Activated CD4-positive, CD25-positive, alpha-beta regulatory T cell treated with anti-CD3 and anti-CD28 coated beads, Interleukin-2, amount 50 U/mL, for 16 hours (primary cell): ENCODE data around the gene UBE2H.
"Not testable (repeated sequence)": the region's sequence is repeated elsewhere in the genome, so short reads cannot be mapped to it uniquely, and the experiment has no call there.

Source experiments
- DNase-seq: peaks from one replicate; pipeline ENCODE4 v3.0.0-alpha.2; 2020; ENCODE audit warnings: low read depth, low spot score

The UBE2H gene

DNA sequence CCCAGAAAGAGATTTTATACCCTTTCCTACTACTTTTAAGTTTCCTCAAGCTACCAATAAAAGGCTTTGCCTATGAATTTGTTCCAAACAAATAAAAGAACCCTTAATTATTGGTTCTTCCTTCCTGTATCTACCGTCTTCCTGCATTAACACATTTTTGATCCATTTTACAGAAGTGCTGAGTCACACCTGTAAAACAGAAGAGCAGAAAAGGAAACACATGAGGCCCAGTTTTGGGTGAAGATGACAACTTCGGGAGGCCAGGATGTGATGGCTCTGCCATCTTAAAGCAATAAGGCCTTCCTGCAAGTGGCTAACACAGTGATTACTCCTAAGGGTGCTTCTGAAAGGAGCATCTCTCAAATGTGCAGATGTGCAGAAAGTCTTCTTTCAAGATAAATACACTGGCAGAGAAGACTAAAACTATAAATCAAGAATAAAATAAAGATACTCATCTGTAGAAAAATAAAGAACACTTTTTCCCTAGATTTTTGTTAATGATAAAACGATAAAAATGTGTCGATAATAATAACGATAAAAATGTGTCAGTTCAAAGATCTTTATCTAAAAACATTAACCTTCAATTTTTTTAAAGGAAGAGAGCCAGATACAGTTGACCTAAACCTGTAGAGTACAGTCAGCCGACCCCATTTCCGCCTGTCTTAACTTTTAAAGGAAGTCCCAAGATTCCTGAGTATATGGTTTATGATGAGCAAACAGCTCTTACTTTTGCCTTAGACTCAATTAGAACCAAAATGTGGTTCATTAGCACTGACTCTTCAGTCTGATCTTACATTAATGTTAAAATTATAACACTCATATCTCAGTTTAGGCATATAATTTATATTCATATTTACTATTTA, 108.6 kb downstream of the UBE2H start:
- no peak for DNase-seq

DNA sequence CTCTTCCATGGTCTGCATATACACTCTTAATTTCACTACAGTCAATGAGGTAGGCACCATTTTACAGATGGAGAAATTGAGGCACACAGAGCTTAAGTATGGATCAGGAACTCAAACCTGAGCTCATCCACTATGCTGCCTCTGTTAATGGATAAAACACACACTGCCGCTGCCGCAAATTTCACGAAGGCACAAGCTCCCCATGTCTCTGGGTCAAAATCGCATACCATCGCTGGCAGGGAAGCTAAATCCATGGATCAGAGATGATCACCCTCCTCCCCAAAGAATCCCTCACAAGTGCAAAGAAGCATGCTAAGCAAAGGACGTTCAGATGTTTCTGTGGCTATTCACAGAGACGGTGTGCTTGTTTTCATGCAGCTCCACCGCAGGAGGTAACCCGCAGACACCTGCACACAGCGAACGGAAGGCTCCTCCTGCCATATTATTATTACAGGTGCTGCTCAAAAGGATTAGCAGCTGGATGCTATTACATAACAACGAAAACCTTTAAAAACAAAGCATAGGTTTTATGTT, 109.3 kb downstream of the UBE2H start:
- no peak for DNase-seq

DNA sequence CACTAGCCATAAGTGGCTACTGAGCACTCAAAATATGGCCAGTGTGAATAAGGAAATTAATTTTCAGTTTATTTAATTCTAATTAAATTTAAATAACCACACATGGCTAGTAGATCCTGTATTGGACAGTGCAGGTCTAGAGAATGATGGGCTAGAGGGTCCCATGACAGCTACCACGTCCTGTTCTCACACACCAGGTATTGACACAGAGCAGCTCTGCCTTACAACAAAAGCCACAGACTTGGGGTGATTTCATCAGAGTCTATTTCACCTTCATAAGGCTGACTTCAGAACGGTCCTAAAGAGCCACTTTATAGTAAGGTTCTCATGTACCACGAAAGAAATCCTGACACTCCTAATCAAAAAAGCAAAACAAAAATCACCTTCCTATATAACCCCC, 111.3 kb downstream of the UBE2H start:
- no peak for DNase-seq

DNA sequence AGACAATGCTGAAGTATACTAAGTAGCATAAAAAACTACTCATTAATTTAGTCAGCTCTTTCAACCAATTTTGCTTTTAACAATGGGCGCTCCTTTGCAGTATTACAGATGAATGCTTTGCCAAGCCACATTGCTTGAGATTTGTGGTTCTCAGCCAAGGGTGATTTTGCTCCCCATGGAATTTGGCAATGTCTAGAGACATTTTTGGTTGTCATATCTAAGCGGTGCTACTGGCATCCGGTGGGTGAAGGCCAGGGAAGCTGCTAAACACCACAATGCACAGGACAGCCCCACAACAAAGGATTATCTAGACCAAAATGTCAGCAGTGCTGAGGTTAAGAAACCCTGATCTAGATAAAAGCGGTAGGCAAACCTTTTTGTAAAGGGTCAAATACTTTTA, 112.0 kb downstream of the UBE2H start:
- DNase-seq: no peak

DNA sequence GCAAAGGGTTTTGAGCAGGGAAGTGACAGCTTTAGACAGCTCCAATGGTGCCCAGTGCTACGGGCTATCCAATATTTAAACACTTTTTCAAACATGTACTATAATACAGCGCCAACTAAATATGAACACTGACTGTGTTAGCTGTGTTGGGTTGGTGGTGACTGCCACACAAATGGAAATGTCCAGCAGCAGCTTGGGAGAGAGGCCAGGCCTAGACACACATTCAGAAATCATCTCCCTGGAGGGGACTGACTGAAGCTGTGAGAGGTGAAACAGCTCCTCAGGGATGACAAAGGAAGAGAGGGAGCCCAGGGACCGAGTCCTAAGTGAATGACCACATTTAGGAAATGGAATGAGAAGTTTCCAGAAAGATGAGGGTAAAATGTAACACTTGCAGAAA, 115.8 kb downstream of the UBE2H start:
- no peak for DNase-seq

DNA sequence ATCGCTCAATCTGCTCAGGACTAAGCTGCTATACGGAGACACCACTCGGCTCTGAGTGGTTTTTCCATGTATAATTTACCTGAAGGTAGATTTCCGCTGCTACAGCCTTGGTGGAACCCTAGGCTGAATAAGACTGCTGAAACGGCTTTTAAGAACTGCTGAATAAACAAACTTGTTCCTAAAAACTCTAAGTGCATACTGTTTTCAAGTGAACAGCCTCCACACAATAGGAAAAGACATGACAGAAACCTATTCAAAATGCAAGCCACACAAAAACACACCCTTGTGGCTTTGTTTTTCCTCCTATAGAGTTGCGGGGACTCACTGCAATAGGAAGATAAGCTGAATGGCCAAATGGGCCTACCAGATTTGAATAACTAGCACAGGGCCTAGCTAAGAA, 117.2 kb downstream of the UBE2H start:
- DNase-seq: no peak

DNA sequence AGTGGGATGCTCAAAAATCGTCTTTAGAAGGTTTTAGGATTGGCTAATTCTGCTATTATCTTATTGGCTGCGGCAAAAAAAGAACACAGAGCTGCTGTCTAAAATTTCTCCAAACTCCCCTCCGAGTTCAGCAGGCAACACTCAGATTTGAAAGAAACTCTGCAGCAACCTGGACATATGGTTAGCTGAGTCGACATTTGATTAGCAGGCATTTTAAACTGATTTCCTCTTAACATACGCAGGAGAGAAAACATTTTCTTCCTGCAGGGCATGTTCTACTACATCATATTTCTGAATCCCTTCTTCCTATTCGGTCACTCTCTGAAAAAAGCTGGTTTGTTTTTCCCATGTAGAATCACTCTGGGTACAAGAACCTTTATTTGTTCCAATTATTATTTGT, 119.4 kb downstream of the UBE2H start:
- DNase-seq: not testable (repeated sequence)

DNA sequence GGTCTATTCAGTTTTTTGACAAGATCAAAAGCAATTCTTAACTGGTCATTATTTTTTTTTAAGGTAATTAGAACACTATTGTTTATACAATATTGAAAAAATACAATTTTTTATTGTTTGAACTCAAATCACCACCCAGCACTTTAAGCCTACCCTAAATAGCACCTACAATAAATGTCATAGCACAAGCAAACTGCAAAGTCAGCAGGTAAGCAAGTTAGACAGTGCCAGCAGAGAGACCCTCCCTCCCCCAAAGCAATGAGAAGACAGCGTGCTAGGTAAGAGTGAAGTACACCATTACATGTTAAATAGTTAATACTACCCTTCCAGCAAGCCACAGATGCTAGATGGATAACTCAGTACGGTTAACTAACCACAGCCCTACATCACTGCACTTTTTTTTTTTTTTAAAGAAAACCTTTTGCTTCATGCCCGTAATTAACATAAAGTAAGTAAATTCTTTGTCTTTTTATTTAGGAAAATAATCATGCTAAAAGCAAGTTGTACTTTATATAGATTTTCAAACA, 120.0 kb downstream of the UBE2H start:
- no peak for DNase-seq

DNA sequence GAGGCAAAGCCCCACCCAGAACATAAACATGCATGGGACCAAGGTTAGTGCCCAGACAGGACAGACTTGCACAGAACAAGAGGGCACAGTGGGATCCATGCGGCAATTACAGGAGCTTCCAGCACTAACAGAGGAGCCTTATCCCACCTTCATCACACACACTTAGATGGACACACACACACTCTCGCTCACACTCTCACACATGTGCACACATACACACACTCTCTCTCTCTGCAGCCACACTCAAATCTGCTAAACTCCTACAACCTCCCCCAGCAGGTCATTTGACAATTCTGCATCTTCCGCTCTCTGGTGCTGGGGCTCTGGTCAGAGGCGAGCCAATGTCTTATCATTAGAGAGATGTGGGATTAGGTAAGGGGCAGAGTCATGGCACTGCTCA, 120.5 kb downstream of the UBE2H start:
- DNase-seq: no peak

DNA sequence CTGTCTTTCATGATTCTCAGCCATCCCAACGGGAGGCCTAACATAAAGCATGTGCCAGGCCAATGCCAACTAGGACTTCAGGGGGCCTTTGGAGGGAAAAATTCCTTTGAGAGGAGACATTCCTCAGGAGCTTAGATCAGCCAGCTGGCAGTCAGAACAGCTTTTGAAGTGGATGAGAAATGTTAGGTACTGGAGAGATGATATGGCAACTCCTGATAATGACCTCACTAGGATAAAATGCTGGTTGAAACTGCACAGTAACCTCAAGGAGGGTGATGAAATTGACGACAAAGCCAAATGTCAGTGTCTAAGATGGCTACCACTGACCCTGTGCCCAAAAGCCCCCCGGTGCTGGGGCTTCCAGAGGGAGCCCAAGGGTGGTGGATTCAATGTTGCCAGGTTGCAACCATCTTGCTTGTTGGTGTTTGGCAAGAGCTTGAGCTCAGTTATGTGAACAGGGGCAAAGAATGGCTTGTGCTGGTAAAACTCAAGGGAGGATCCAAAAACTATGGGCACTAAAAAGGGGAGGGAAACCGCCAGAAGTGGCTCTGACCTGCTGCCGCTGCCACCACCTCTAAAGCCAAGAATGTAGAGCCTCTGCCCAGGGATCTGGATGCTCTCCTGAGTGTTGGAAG, 121.2 kb downstream of the UBE2H start:
- DNase-seq: no peak

DNA sequence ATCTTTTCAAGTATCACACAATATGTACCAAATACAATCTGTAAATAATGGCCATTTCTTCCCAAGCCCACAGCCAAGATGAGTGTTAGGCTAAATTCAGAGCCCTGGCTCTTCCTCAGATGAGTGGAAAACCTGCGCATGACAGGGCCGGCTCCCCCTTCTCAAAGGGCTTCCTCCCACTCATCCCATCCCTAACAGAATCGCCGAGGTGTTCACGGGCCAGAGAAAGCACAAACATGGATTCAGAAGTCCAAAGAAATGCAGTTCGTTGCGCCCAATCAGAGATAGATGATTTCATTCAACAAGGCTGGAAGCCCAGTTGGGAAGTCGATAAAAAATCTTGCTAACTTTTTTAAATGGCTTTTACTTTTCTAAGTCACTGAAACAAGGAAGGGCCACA, 121.8 kb downstream of the UBE2H start:
- no peak for DNase-seq

DNA sequence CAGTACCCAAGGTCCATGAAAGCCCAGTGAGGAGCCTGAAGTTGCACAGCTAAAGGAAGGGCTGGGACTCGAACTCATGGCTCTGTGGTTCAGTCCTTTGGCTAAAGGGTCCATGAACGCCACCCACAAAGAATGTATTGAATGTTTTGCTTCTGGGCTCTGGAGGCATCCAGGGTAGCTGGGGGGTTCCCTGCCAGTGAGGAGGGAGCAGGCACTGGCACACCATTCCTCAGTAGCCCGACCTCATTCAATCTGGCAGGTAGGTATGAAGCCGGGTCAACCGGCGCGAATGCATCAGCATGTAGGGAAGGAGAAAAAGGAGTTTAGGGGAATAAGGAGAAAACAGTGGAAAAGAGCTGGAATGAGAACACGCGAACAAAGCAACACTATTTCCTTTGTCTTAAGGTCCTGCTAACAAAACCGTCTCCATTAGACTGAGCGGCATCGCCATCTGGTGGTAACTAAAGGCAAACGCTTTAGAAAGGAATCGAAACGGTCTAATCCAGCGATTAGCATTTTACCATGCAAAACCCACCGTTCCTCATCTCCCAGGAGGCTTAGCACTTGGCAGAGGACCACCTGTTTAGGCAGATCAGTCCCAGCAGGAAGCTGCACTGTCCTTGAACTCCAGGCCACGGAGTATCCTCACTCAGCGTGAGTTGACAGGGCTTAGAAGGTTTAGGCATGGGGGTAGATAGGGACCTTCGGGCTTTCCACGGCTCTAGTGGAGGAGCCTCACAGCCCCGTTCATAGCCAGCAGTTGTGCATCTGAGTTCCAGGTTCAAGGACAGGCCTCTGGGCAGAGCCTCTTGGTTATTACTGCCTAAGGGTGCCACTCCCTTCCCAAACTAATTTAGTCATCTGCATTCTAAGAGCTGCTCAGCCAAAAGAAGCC, 122.8 kb downstream of the UBE2H start:
- DNase-seq: peak; percentile 42

DNA sequence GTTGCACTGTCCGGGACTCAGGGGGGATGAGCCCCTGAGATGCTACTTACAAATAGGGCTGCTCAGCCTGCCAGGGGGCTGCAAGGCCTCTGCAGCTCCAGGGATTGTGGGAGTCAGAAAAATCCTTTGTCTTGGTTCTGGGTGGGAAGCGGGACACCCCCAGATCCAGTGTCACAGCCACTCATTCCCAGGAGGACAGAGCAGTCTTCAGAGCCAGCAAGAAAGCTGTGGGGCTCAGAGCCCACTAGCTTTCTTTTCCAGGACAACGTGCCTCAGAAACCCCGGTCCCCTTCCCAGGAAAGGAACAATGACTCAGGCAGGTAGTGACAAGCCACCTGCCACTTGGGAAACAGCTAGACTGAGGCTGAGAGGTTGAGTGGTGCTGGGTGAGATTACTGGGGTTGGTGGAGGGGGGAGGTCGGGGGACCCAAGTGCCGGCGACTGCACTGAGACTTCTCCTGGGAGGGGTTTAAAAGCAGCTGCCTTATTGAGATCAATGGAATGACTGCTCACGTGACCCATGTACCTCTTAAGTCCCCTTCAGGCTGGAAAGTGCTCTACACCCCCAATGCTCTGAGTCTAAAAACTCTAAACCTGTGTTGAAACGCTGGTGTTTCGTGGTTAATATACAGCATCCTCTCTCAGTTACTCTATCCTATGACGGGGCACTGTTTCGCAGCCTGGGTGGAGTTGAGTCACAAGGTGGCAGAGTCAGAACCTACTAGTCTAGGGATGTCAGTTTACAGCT, 123.6 kb downstream of the UBE2H start:
- no peak for DNase-seq

DNA sequence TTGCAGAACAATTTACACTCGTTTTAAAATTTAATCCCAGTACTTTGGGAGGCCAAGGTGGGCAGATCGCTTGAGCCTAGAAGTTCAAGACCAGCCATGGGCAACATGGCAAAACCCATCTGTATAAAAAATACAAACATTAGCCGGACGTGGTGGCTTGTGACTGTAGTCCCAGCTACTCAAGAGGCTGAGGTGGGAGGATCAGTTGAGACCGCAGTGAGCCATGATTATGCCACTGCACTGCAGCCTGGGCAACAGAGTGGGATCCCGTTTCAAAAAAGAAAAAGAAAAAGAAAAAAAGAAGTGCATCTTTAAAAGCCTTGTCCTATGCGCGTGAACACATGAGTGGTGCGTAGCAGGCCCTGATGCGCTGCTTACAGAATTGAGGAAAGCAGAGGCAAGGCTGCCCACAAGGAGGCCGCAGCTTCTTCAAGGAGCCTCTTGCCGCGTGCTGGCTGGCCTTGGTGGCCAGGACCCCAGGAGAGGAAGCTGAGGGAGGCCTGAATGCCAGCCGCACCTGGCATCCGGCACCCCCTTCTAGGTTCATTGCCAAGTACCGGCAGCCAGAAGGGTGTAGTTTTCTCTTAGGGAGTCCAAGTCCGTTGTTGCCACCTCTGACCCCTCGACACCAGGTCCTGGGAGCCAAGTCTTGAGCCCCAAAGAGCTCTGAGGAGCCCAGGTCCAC, 124.5 kb downstream of the UBE2H start:
- DNase-seq: no peak

DNA sequence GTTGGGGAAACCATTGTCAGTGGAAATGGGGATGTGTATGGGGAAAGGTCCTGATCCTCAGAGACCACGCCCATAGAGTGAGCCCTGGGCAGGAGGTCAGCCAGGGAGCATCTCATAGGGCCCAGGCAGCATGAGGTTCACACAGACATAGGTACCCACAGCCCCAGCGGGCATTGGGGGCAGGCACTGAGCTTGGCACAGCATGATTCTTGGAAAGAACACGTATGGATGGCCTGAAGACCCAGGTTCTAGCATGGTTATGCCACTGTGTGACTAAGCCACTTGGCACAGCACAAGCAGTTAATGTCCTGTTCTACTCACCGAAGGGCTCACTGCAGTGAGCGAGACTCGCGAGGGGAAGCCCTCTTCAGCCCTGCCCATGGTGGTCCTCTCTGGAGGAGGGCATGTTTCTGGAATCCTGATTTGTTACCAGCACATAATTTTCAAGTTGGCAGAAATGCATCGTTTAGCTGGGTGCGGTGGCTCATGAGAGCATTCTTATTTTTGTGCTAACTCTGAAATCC, 125.2 kb downstream of the UBE2H start:
- DNase-seq: no peak

DNA sequence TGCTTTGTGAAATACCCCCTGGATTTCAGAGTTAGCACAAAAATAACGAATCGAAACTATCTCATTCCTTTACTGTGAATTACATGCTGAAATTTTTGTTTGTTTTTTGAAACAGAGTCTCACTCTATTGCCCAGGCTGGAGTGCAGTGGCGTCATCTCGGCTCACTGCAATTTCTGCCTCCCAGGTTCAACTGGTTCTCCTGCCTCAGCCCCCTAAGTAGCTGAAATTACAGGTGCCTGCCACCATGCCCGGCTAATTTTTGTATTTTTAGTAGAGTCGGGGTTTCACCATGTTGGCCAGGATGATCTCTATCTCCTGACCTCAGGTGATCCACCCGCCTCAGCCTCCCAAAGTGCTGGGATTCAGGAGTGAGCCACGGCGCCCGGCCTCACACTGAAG, 125.9 kb downstream of the UBE2H start:
- not testable (repeated sequence) for DNase-seq

DNA sequence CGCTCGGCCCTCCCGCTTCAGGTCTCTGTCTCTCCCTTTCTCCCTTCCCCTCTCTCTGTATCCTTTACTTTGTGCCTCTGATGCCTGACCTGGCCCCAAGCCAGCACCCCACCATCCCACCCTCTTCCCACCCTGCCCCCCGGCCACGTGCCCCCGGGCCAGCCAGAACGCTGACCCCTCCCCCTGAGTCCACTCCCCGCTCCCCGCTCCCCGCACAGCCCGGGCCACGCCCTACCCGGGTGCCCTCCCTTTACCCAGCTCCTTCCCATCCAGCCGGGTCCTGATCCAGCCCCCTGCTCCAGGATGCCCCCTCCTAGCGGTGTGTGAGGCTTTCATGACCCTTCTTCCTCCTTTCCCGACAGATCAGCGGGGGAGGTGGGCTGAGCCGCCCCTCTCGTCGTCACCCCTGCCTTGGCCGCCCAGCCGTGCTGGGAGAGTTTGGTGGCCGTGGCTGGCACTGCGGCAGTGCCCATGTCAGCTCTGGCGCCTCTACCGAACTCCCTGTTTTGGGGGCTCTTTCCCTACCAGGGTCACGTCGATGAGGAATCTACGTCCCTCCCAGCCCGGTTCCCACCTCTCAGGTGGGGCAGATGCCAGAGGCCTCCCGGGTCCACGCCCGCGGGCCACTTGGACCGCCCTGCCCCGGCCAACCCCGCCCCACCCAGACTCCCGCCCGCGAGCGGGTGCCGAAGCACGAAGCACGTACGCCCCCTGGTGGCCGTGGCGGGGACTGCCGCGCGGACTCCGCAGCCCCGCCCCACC, 127.4 kb downstream of the UBE2H start:
- DNase-seq: peak; percentile 80

DNA sequence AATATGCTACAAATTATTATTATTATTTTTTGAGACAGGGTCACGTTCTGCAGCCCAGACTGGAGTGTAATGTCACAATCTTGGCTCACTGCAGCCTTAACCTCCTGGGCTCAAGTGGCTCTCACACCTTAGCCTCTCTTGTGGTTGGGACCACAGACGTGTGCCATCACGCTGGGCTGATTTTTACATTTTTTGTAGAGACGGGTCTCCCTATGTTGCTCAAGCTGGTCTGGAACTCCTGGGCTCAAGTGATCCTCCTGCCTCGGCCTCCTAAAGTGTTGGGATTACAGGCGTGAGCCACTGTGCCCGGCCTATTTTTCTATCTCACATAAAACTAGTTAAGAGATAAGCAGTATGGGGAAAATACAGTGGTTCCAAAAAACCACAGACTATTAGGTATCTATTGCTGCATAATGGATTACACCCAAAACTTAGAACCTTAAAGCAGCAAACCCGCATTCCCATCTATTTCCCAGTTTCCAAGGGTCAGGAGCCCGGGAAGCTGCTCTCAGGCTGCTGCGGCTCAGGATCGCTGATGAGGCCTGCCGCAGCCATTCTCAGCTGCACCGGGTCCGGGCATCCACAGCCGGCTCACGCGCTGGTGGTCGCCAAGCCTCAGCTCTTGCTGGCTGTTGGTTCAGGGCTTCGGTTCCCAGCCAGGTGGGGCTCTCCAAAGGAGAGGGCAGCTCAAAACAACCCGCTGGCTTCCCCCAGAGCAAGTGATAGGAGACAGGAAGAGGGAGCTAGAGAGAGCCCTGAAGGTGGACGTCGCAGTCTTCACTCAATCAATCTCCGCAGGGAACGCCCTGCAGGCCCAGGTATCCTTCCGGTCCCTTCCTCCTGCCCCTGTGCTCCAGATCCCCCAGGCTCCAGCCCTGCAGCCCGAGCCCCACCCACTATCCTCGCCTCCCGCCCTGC, 128.2 kb downstream of the UBE2H start:
- no peak for DNase-seq
